Uterine smooth muscle cell (primary cell): ENCODE measurements around the gene CHCHD10. TPM values are rescaled to one million over a fixed set of nuclear protein-coding genes. Genes with fewer than 3 reads are reported as not detected.

ENCODE experiments used
- total RNA-seq: library from RNA; depleted of rRNA; stranded (reverse); fragments of >200 nt; gene quantifications from 2 replicates; pipeline ENCODE4 v1.2.3, GENCODE V29; 2014

CHCHD10 gene
- total RNA-seq, result 0.33 and 1.00 TPM in 2 replicates

DNA sequence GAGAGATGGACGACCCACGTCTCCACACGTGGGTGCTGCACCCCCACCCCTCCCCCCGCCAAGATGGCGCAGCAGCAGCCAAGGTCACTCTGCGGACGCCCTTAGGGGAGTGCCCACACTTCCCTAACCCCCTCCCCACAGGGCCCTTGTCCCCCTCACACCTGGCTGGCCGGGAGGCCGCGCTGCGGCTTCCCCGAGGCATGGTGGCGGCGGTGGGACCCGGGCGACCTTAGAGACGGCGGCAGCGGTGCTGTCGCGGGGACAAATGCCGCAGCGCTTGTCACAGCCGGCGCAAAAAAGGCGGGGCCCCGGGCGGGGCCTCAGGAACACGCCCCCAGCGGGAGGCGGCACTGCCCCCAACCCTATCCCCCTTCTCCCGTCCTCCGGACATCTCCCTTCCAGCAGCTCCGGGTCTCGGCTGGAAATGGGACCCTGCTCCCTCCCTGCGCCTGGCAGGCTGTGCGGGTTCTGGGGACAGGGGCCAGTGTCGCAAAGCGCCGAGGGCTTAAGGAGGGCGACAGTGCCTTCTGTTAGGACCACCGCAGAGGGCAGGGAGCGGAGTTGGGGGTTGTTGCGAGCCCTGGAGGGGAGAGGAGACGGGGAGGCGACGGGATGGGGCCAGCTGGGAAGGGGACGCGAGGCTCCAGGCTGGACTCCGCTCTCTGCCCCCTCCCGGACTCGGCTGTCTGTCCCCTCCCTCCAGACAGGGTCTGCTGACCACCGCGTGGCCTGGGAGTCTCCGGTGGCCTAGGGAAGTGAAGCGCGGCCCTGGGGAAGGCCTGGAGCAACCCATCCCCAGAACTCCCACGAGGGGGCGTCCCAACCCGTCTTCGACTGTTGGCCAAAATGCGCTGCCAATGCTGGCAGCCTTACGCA, at the start of gene CHCHD10:
Gene CHCHD10 (minus strand): TSS at position 300 of the 876 bp plus-strand sequence. CDS start 98 bp downstream, at position 202.

GRCh38 chr22:23786752-23787599, 19.2 kb upstream of the CHCHD10 start, which contains the start of gene SMARCB1:
Gene SMARCB1 (plus strand): TSS chr22:23786966. CDS start chr22:23787170, 204 bp downstream.

DNA sequence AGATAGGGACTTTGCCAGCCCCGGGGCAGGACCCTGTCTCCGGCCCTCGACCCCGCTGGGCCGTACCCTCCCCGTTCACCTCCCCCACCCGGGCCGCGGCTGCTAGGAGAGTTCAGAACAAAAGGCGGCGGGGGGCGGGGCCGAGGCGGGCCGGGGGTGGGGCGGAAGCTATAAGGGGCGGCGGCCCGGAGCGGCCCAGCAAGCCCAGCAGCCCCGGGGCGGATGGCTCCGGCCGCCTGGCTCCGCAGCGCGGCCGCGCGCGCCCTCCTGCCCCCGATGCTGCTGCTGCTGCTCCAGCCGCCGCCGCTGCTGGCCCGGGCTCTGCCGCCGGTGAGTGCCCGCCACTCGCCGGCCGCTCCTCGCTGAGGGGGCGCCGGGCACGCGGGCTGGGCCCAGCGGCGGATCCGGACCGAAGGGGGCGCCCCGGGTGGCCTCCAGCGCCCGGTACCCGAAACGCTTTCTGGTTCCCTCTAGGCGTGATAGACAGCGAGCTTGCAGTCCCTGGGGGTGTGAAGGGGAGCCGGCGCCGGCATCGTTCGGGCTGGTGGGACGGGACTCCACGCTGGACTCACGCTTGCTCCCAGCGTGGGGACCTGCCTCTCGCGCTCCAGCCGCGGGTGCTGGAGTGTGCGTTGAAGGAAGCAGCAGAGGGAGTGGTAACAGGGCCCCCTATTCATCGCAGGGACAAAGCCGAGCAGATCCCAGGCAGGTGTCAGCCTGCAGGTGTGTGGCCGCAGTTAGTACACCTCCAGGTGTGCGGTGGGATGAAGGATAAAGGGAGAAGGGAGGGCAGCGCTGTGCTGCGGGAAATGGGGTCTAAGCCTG, 5.1 kb upstream of the CHCHD10 start, which contains the start of gene MMP11:
Gene MMP11 (plus strand): TSS at position 201 of the 825 bp plus-strand sequence. CDS start 22 bp downstream, at position 223.

GRCh38 chr22:23762842-23763578, 4.8 kb downstream of the CHCHD10 start, which contains the start of gene C22orf15:
Gene C22orf15 (plus strand): TSS chr22:23762990. CDS start chr22:23763307, 317 bp downstream.

GRCh38 chr22:23754220-23754919, 13.4 kb downstream of the CHCHD10 start, which contains the start of gene VPREB3:
Gene VPREB3 (minus strand): TSS chr22:23754425. CDS start chr22:23754363, 62 bp downstream.

DNA sequence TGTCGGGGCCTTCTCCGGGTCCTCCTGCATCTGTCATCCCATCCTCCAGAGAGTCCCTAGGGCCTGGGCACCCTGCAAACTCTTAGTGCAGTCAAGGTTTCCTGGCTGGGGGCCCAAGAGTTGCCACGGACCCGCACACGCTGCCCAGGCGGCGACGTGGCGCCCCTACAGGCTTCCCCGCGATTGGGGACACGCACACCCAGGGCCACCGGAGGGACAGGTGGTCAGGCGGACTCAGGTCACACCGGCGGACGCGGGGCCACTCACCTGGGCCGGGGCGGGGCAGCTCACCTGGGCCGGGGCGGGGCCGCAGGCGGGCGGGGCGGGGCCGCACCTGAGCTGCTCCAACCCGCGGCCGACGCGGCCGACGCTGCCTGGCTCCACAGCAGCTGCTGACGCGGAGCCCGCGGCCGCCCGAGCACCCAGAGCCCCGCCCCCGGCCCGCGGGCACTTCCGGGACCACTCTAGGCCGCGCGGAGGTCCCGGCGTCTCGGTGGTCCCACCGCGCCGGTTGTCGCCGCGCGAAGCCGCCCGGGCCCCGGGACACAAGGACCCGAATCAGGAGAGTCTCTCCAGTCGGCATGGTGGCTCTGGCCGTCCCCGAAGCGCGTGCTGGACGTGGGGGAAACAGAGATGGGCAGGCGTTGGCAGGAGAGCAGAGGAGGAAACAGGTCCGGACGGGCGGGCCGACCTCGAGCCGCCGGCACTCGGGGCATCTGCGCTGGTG, 16.9 kb downstream of the CHCHD10 start, which contains the start of gene ZNF70:
Gene ZNF70 (minus strand): TSS at position 399 of the 727 bp plus-strand sequence. CDS start 5,972 bp downstream, outside the sequence.

Other genes starting within 250 kb of the CHCHD10 start
- not detected in 2 replicates for gene IGLL1, start 187.7 kb downstream of the CHCHD10 start, total RNA-seq
- 0.11 TPM in 1 of 2 replicates, not detected in the other for gene DRICH1, start 135.7 kb downstream of the CHCHD10 start, total RNA-seq
- under 0.01 TPM in 1 of 2 replicates, not detected in the other for gene RGL4, start 77.0 kb downstream of the CHCHD10 start, total RNA-seq
- gene ZNF70, start 16.9 kb downstream of the CHCHD10 start, total RNA-seq, result 3.0 and 4.7 TPM in 2 replicates
- not detected in 2 replicates for gene VPREB3, start 13.5 kb downstream of the CHCHD10 start, total RNA-seq
- gene C22orf15, start 5.0 kb downstream of the CHCHD10 start, total RNA-seq, result 0.37 and 0.77 TPM in 2 replicates
- 3.8 and 14.2 TPM in 2 replicates for gene MMP11, start 4.9 kb upstream of the CHCHD10 start, total RNA-seq
- gene SMARCB1, start 19.0 kb upstream of the CHCHD10 start, total RNA-seq, result 25.5 and 25.7 TPM in 2 replicates
- gene DERL3, start 71.0 kb upstream of the CHCHD10 start, total RNA-seq, result 0.44 and 2.0 TPM in 2 replicates
- gene SLC2A11, start 89.9 kb upstream of the CHCHD10 start, total RNA-seq, result 6.8 and 17.0 TPM in 2 replicates
- 164 and 308 TPM in 2 replicates for gene MIF, start 126.4 kb upstream of the CHCHD10 start, total RNA-seq
- gene GSTT2B, start 193.2 kb upstream of the CHCHD10 start, total RNA-seq, result 4.5 and 8.1 TPM in 2 replicates
- gene DDTL, start 198.9 kb upstream of the CHCHD10 start, total RNA-seq, result 0.44 and 0.87 TPM in 2 replicates
- 79.0 and 103 TPM in 2 replicates for gene DDT, start 206.5 kb upstream of the CHCHD10 start, total RNA-seq
- 1.00 and 1.1 TPM in 2 replicates for gene GSTT2, start 212.2 kb upstream of the CHCHD10 start, total RNA-seq
- gene GSTT4, start 237.5 kb upstream of the CHCHD10 start, total RNA-seq, result not detected in 2 replicates
- gene CABIN1, start 243.3 kb upstream of the CHCHD10 start, total RNA-seq, result 41.6 and 43.7 TPM in 2 replicates